Gastrocnemius medialis (tissue), 4 donors: ENCODE measurements around the gene USP16.

Source experiments
- POLR2A ChIP-seq, 2 donors: fragments of 450-650 bp; IDR thresholded peaks; one replicate each; pipeline ENCODE4 v1.6.1; 2017; ENCODE audit warnings: antibody characterized with exemption in 2 of 2, mild to moderate bottlenecking in 2 of 2, moderate library complexity in 2 of 2
- TF ChIP-seq, protein P1 (sequence below), 5 experiments: fragments of 450-650 bp in 3 of 5; fragments of 200-600 bp in 2 of 5; sonication (generic) in 2 of 5; IDR thresholded peaks in 4 of 5; conservative IDR thresholded peaks in 1 of 5; 1 replicate in 4 of 5; 2 replicates in 1 of 5; pipeline ENCODE4 v1.5.1; 2016 to 2019; ENCODE audit warnings: antibody characterized with exemption in 5 of 5, mild to moderate bottlenecking in 3 of 5, moderate library complexity in 3 of 5

DNA sequence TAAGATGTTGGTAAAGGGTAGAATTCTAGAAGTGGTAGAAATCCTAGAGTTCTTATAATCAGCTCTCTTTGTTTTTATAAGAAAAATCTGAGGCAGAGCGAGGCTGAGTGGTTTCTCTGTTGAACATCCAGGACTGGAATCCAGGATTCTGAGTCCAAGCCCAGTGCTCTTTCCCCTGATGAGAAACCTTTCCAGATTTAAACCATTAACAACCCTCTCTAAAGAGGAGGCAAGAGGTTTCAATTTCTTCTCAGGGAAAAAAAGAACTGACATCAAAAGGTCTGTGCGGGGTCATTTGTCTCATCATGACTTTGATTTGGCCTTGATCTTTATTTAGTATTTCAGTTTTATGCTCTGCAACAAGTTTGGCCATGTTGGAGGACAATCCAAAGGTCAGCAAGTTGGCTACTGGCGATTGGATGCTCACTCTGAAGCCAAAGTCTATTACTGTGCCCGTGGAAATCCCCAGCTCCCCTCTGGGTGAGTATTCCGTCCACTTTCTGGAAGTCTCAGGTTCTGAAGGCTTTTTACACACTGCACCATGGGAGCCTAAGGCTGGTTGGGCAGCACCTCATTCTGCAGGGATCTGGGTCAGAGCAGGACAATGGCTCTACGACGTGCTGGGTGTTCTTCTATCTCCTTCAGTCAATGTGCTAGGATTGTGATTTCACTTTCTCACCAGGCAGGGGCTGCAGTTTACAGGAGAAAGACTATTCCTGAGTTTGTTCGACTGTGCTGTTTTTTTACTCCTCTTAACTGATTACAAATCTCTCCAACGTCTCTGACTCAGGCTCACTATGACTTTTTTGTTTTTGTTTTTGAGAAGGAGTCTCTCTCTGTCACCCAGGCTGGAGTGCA lies 67.9 kb downstream of the USP16 start:
- TF ChIP-seq, protein P1, sequence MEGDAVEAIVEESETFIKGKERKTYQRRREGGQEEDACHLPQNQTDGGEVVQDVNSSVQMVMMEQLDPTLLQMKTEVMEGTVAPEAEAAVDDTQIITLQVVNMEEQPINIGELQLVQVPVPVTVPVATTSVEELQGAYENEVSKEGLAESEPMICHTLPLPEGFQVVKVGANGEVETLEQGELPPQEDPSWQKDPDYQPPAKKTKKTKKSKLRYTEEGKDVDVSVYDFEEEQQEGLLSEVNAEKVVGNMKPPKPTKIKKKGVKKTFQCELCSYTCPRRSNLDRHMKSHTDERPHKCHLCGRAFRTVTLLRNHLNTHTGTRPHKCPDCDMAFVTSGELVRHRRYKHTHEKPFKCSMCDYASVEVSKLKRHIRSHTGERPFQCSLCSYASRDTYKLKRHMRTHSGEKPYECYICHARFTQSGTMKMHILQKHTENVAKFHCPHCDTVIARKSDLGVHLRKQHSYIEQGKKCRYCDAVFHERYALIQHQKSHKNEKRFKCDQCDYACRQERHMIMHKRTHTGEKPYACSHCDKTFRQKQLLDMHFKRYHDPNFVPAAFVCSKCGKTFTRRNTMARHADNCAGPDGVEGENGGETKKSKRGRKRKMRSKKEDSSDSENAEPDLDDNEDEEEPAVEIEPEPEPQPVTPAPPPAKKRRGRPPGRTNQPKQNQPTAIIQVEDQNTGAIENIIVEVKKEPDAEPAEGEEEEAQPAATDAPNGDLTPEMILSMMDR (IDR thresholded peaks at IDR 0.05 in 4 of 5, conservative IDR thresholded peaks at IDR 0.05 in 1 of 5) = no peak
- TF ChIP-seq POLR2A (IDR thresholded peaks at IDR 0.05) = no peak
